Measurements from ENCODE around the gene TBC1D5. TPM values are rescaled to one million over a fixed set of nuclear protein-coding genes. Genes with fewer than 3 reads are reported as not detected.
A peak's percentile ranks its signal among the peaks of the same experiment; 100 is the strongest.

The TBC1D5 gene
- polyA plus RNA-seq, 2 of the 4 experiments (the other 2 are of a cell fraction) = 36.7 to 72.2 TPM

- ChIA-PET CTCF (interaction anchor here (0.6 to 0.7 kb wide), 2 partner anchors 49 to 68 kb away, joined by 3 to 4 read pairs; no protein-coding TSS in a partner anchor), POLR2A (no interaction called here)
- FAIRE-seq = peak; percentile 36
- no peak overlapping the region for H3K4me3 ChIP-seq
- no peak overlapping the region for H3K4me2 ChIP-seq
- no peak overlapping the region for H3K27ac ChIP-seq
- TF ChIP-seq HOXB13 (CRISPR knock-in tag; IDR thresholded peaks at IDR 0.05; ENCODE audit: low read depth) (no peak), TP53 (CRISPR knock-in tag; IDR thresholded peaks at IDR 0.05) (no peak), PBX3 (IDR thresholded peaks at IDR 0.05) (no peak), RAD21 (conservative IDR thresholded peaks at IDR 0.05 in 1 of 2, IDR thresholded peaks at IDR 0.05 in 1 of 2) (no peak), SREBF2 (IDR thresholded peaks at IDR 0.05) (no peak), SMC3 (IDR thresholded peaks at IDR 0.05) (no peak), ZC3H11A (IDR thresholded peaks at IDR 0.05) (no peak), MAZ (IDR thresholded peaks at IDR 0.05; ENCODE audit: borderline replicate concordance, low read depth, low read length) (no peak), REST (IDR thresholded peaks at IDR 0.05) (no peak), ZFP36 (IDR thresholded peaks at IDR 0.05; ENCODE audit: borderline replicate concordance, partially characterized antibody) (no peak)
- TF ChIP-seq, protein P1, sequence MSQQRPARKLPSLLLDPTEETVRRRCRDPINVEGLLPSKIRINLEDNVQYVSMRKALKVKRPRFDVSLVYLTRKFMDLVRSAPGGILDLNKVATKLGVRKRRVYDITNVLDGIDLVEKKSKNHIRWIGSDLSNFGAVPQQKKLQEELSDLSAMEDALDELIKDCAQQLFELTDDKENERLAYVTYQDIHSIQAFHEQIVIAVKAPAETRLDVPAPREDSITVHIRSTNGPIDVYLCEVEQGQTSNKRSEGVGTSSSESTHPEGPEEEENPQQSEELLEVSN (IDR thresholded peaks at IDR 0.05; ENCODE audit: borderline replicate concordance, low read depth) = no peak
- peaks cover 8% of the 10 kb centered on the region for H3K9me3 ChIP-seq
- no peak for DNase-seq (ENCODE audit: low read depth in 1 of 2, low spot score in 1 of 2)
- no peak for ATAC-seq
- H3K4me1 ChIP-seq = peaks cover 7% of the 10 kb centered on the region; the same call in 2 of the 3 replicates
Observed at GRCh38 chr3:17717411-17717810, 25.0 kb downstream of the TBC1D5 start.

DNA sequence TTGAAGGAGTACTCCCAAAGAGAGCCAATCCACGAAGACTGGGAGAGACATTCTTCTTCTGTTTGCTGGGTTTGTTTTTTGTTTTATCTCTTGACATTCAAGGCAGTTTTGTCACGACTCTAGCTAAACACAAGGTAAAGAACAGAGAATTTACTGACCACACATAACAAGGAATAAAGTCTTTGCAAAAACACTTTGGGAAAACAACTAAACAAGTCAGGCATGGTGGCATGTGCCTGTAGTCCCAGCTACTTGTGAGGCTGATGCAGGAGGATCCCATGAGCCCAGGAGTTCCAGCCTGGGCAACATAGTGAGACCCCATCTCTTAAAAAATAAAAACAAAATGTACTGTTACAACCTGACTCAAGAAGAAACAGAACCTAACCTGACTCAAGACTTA, 28.0 kb downstream of the TBC1D5 start:
- FAIRE-seq (no peak), ATAC-seq (no peak), DNase-seq (ENCODE audit: low read depth in 1 of 2, low spot score in 1 of 2) (no peak)
- ChIA-PET POLR2A (no interaction called here), CTCF (interaction anchor here (1.3 kb wide), 1 partner anchor 126 kb away, joined by 3 read pairs; no protein-coding TSS in a partner anchor)
- WGBS (ENCODE audit: missing lambda C conversion rate) = 79% methylated on average over 2 of the region's 2 CpGs
- Histone ChIP-seq H3K4me3 (no peak overlapping the region), H3K4me1 (peaks cover 2% of the 10 kb centered on the region; the same call in 2 of the 3 replicates), H3K4me2 (no peak overlapping the region), H3K27ac (no peak overlapping the region), H3K9me3 (peaks cover 8% of the 10 kb centered on the region)
- TF ChIP-seq, protein P2, sequence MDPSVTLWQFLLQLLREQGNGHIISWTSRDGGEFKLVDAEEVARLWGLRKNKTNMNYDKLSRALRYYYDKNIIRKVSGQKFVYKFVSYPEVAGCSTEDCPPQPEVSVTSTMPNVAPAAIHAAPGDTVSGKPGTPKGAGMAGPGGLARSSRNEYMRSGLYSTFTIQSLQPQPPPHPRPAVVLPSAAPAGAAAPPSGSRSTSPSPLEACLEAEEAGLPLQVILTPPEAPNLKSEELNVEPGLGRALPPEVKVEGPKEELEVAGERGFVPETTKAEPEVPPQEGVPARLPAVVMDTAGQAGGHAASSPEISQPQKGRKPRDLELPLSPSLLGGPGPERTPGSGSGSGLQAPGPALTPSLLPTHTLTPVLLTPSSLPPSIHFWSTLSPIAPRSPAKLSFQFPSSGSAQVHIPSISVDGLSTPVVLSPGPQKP (IDR thresholded peaks at IDR 0.05; ENCODE audit: low read depth, low read length) = no peak
- TF ChIP-seq, protein P1 (IDR thresholded peaks at IDR 0.05; ENCODE audit: borderline replicate concordance, low read depth) = no peak
- TF ChIP-seq NPAS2 (CRISPR knock-in tag; IDR thresholded peaks at IDR 0.05; ENCODE audit: borderline replicate concordance) = no peak
- no peak for TF ChIP-seq TFCP2L1 (CRISPR knock-in tag; IDR thresholded peaks at IDR 0.05)
- no peak for TF ChIP-seq CHD2 (IDR thresholded peaks at IDR 0.05; ENCODE audit: low read length, partially characterized antibody)
- no peak for TF ChIP-seq HOXB13 (CRISPR knock-in tag; IDR thresholded peaks at IDR 0.05; ENCODE audit: low read depth)
- TF ChIP-seq BHLHE40 (IDR thresholded peaks at IDR 0.05; ENCODE audit: low read depth, low read length) = no peak
- no peak for TF ChIP-seq HMGXB4 (CRISPR knock-in tag; IDR thresholded peaks at IDR 0.05; ENCODE audit: borderline replicate concordance)
- no peak for TF ChIP-seq FOXS1 (CRISPR knock-in tag; IDR thresholded peaks at IDR 0.05)
- no peak for TF ChIP-seq JUNB (IDR thresholded peaks at IDR 0.05)
- no peak for TF ChIP-seq KDM1A (IDR thresholded peaks at IDR 0.05; ENCODE audit: low read depth)
- TF ChIP-seq ZC3H11A (IDR thresholded peaks at IDR 0.05) = no peak

Data from A549 (cell line).